ENCODE measurements around the gene SKAP1. TPM values are rescaled to one million over a fixed set of nuclear protein-coding genes. Genes with fewer than 3 reads are reported as not detected.

The SKAP1 gene
- total and polyA plus RNA-seq, 7 donors: 0.09 to 1.0 (median 0.42) TPM; not detected in 2

- Histone ChIP-seq H3K4me1 (peaks cover 6% of the 10 kb centered on the region), H3K4me3 (no peak overlapping the region), H3K9me3 (no peaks in the 10 kb centered on the region), H3K27me3 (ENCODE audit: insufficient read depth in 3 of 3, low read length in 2 of 3) (peaks cover 0 to 6% (median 0%) of the 10 kb centered on the region in 3 donors), H3K36me3 (ENCODE audit: insufficient read depth in 1 of 2, low read depth in 1 of 2) (no peaks in the 10 kb centered on the region), H3K27ac (no peak overlapping the region)
- 90 to 96% (median 91%) methylated on average over 2 of the region's 2 CpGs for WGBS, 3 donors
- intact Hi-C loops (cut with DNase I): no loop called here
- DNase-seq (no peak), ATAC-seq (no peak)
- no peak for TF ChIP-seq CTCF (IDR thresholded peaks at IDR 0.05)
These were observed 147.7 kb downstream of the SKAP1 start for GRCh38 chr17:48282303-48282702.

GRCh38 chr17:48278760-48279491 is 151.1 kb downstream of the SKAP1 start:
- ATAC-seq (no peak), DNase-seq (no peak)
- Histone ChIP-seq H3K36me3 (ENCODE audit: insufficient read depth in 1 of 2, low read depth in 1 of 2) (no peaks in the 10 kb centered on the region), H3K27ac (no peak overlapping the region), H3K4me1 (peaks cover 6% of the 10 kb centered on the region), H3K9me3 (no peaks in the 10 kb centered on the region), H3K4me3 (no peak overlapping the region), H3K27me3 (ENCODE audit: insufficient read depth in 3 of 3, low read length in 2 of 3) (no peaks in the 10 kb centered on the region)
- WGBS, 3 donors: 83 to 88% (median 86%) methylated on average over 5 of the region's 5 CpGs
- TF ChIP-seq CTCF (IDR thresholded peaks at IDR 0.05): no peak
- intact Hi-C loops (cut with DNase I): no loop called here

GRCh38 chr17:48276776-48277175 is 153.2 kb downstream of the SKAP1 start:
- no peaks in the 10 kb centered on the region for H3K9me3 ChIP-seq
- no peak overlapping the region for H3K4me3 ChIP-seq
- TF ChIP-seq CTCF (IDR thresholded peaks at IDR 0.05): no peak
- no peaks in the 10 kb centered on the region for H3K27me3 ChIP-seq (ENCODE audit: insufficient read depth in 3 of 3, low read length in 2 of 3)
- H3K4me1 ChIP-seq: no peaks in the 10 kb centered on the region
- H3K36me3 ChIP-seq (ENCODE audit: insufficient read depth in 1 of 2, low read depth in 1 of 2): no peaks in the 10 kb centered on the region
- DNase-seq (no peak), ATAC-seq (no peak)
- H3K27ac ChIP-seq: no peak overlapping the region
- intact Hi-C loops (cut with DNase I): no loop called here
- WGBS, 3 donors: 93 to 95% (median 95%) methylated on average over 1 of the region's 1 CpG

- Histone ChIP-seq H3K27ac (no peak overlapping the region), H3K36me3 (ENCODE audit: insufficient read depth in 1 of 2, low read depth in 1 of 2) (no peaks in the 10 kb centered on the region), H3K9me3 (no peaks in the 10 kb centered on the region), H3K4me3 (no peak overlapping the region), H3K27me3 (ENCODE audit: insufficient read depth in 3 of 3, low read length in 2 of 3) (no peaks in the 10 kb centered on the region), H3K4me1 (peaks cover 11% of the 10 kb centered on the region)
- ATAC-seq (peak in 3 of 4 donors; percentile 84 to 90 (median 85)), DNase-seq (no peak)
- WGBS, 3 donors: 47 to 60% (median 58%) methylated on average over 2 of the region's 2 CpGs
- no peak for TF ChIP-seq CTCF (IDR thresholded peaks at IDR 0.05)
- intact Hi-C loops (cut with DNase I): no loop called here
These were observed 159.1 kb downstream of the SKAP1 start for GRCh38 chr17:48270899-48271298.

GRCh38 chr17:48269209-48269608 is 160.8 kb downstream of the SKAP1 start:
- DNase-seq (no peak), ATAC-seq (no peak)
- no peaks in the 10 kb centered on the region for H3K9me3 ChIP-seq
- peaks cover 11% of the 10 kb centered on the region for H3K4me1 ChIP-seq
- no peaks in the 10 kb centered on the region for H3K36me3 ChIP-seq (ENCODE audit: insufficient read depth in 1 of 2, low read depth in 1 of 2)
- H3K4me3 ChIP-seq: no peak overlapping the region
- no peak for TF ChIP-seq CTCF (IDR thresholded peaks at IDR 0.05)
- H3K27ac ChIP-seq: no peak overlapping the region
- H3K27me3 ChIP-seq (ENCODE audit: insufficient read depth in 3 of 3, low read length in 2 of 3): no peaks in the 10 kb centered on the region
- intact Hi-C loops (cut with DNase I): no loop called here
- WGBS, 3 donors: 81 to 93% (median 87%) methylated on average over 1 of the region's 1 CpG
